ENCODE measurements around the gene DGKZ.
A peak's percentile ranks its signal among the peaks of the same experiment; 100 is the strongest.

The DGKZ gene

GRCh38 chr11:46392421-46393230 lies 45.4 kb downstream of the DGKZ start:
- peak; percentile 48 to 58 (median 56) for DNase-seq (ENCODE audit: low read depth in 3 of 3)

GRCh38 chr11:46393231-46393616 lies 46.0 kb downstream of the DGKZ start:
- DNase-seq (ENCODE audit: low read depth in 3 of 3), result no peak

GRCh38 chr11:46393759-46394158 lies 46.5 kb downstream of the DGKZ start:
- DNase-seq (ENCODE audit: low read depth in 3 of 3), result no peak

- no peak for DNase-seq (ENCODE audit: low read depth in 3 of 3)
These were observed 50.3 kb downstream of the DGKZ start for GRCh38 chr11:46397526-46397925.

- no peak for DNase-seq (ENCODE audit: low read depth in 3 of 3)
These were observed 56.0 kb downstream of the DGKZ start for GRCh38 chr11:46402957-46403902.

GRCh38 chr11:46404476-46405017 lies 57.3 kb downstream of the DGKZ start:
- DNase-seq (ENCODE audit: low read depth in 3 of 3), result no peak

- no peak for DNase-seq (ENCODE audit: low read depth in 3 of 3)
These were observed 60.4 kb downstream of the DGKZ start for GRCh38 chr11:46407635-46408034.

- no peak for DNase-seq (ENCODE audit: low read depth in 3 of 3)
These were observed 61.2 kb downstream of the DGKZ start for GRCh38 chr11:46408407-46408986.

GRCh38 chr11:46410021-46410420 lies 62.8 kb downstream of the DGKZ start:
- no peak for DNase-seq (ENCODE audit: low read depth in 3 of 3)

- DNase-seq (ENCODE audit: low read depth in 3 of 3), result no peak
These were observed 66.7 kb downstream of the DGKZ start for GRCh38 chr11:46413760-46414465.

GRCh38 chr11:46414466-46414796 lies 67.2 kb downstream of the DGKZ start:
- no peak for DNase-seq (ENCODE audit: low read depth in 3 of 3)

GRCh38 chr11:46414879-46415278 lies 67.6 kb downstream of the DGKZ start:
- no peak for DNase-seq (ENCODE audit: low read depth in 3 of 3)

GRCh38 chr11:46417711-46418110 lies 70.4 kb downstream of the DGKZ start:
- DNase-seq (ENCODE audit: low read depth in 3 of 3), result no peak

GRCh38 chr11:46418751-46419150 lies 71.5 kb downstream of the DGKZ start:
- DNase-seq (ENCODE audit: low read depth in 3 of 3), result no peak

- no peak for DNase-seq (ENCODE audit: low read depth in 3 of 3)
These were observed 73.2 kb downstream of the DGKZ start for GRCh38 chr11:46420513-46420912.

- no peak for DNase-seq (ENCODE audit: low read depth in 3 of 3)
These were observed 74.1 kb downstream of the DGKZ start for GRCh38 chr11:46421257-46421880.

GRCh38 chr11:46422588-46422987 lies 75.3 kb downstream of the DGKZ start:
- DNase-seq (ENCODE audit: low read depth in 3 of 3), result no peak

- no peak for DNase-seq (ENCODE audit: low read depth in 3 of 3)
These were observed 79.1 kb downstream of the DGKZ start for GRCh38 chr11:46426233-46426991.

GRCh38 chr11:46427364-46427763 lies 80.1 kb downstream of the DGKZ start:
- DNase-seq (ENCODE audit: low read depth in 3 of 3), result no peak

- DNase-seq (ENCODE audit: low read depth in 3 of 3), result no peak
These were observed 82.5 kb downstream of the DGKZ start for GRCh38 chr11:46429717-46430116.
